GM12864 (cell line): ENCODE data around the gene CC2D1B.
"Not testable (repeated sequence)": the region's sequence is repeated elsewhere in the genome, so short reads cannot be mapped to it uniquely, and the experiment has no call there.

Experiments used
- DNase-seq: peaks from one replicate; pipeline ENCODE4 v3.0.0-alpha.2; 2011; ENCODE audit warnings: low read depth
- H3K4me3 ChIP-seq: 2 replicates; pipeline ENCODE4 v1.5.1; 2011; ENCODE audit warnings: mild to moderate bottlenecking, low read depth, low read length, control low read depth
- CTCF ChIP-seq: IDR thresholded peaks from 2 replicates; pipeline ENCODE4 v1.5.1; 2011; ENCODE audit warnings: low read depth, mild to moderate bottlenecking, moderate library complexity, low read length, control low read depth, inconsistent platforms; ENCODE audit errors: missing control alignments

CC2D1B gene

GRCh38 chr1:52402860-52403240 lies 36.8 kb upstream of the CC2D1B start:
- TF ChIP-seq CTCF, result no peak
- H3K4me3 ChIP-seq, result peak overlapping the region; percentile 94
- no peak for DNase-seq

GRCh38 chr1:52400131-52400530 lies 34.1 kb upstream of the CC2D1B start:
- H3K4me3 ChIP-seq, result no peak overlapping the region
- TF ChIP-seq CTCF, result no peak
- no peak for DNase-seq

- no peak for TF ChIP-seq CTCF
- no peak for DNase-seq
- H3K4me3 ChIP-seq, result no peak overlapping the region
Observed at GRCh38 chr1:52399629-52400028, 33.6 kb upstream of the CC2D1B start.

- no peak overlapping the region for H3K4me3 ChIP-seq
- no peak for TF ChIP-seq CTCF
- DNase-seq, result no peak
Observed at GRCh38 chr1:52393174-52393573, 27.2 kb upstream of the CC2D1B start.

GRCh38 chr1:52386458-52386857 lies 20.5 kb upstream of the CC2D1B start:
- no peak overlapping the region for H3K4me3 ChIP-seq
- no peak for TF ChIP-seq CTCF
- DNase-seq, result no peak

GRCh38 chr1:52385376-52385775 lies 19.4 kb upstream of the CC2D1B start:
- DNase-seq, result no peak
- no peak overlapping the region for H3K4me3 ChIP-seq
- no peak for TF ChIP-seq CTCF

GRCh38 chr1:52369851-52370250 lies 3.8 kb upstream of the CC2D1B start:
- H3K4me3 ChIP-seq, DNase-seq: not testable (repeated sequence)
